T-helper 9 cell (primary cell): ENCODE measurements around the gene SEL1L3.
"Not testable (repeated sequence)": the region's sequence is repeated elsewhere in the genome, so short reads cannot be mapped to it uniquely, and the experiment has no call there.

ENCODE experiments used
- DNase-seq: peaks from one replicate; pipeline ENCODE4 v3.0.0-alpha.2; 2020
- total RNA-seq, 2 donors: gene quantifications; one replicate each; lab custom pipeline; 2026; lab: John Stamatoyannopoulos, UW

The SEL1L3 gene
- total RNA-seq: 95.3 to 155 reads per million in 2 donors

DNA sequence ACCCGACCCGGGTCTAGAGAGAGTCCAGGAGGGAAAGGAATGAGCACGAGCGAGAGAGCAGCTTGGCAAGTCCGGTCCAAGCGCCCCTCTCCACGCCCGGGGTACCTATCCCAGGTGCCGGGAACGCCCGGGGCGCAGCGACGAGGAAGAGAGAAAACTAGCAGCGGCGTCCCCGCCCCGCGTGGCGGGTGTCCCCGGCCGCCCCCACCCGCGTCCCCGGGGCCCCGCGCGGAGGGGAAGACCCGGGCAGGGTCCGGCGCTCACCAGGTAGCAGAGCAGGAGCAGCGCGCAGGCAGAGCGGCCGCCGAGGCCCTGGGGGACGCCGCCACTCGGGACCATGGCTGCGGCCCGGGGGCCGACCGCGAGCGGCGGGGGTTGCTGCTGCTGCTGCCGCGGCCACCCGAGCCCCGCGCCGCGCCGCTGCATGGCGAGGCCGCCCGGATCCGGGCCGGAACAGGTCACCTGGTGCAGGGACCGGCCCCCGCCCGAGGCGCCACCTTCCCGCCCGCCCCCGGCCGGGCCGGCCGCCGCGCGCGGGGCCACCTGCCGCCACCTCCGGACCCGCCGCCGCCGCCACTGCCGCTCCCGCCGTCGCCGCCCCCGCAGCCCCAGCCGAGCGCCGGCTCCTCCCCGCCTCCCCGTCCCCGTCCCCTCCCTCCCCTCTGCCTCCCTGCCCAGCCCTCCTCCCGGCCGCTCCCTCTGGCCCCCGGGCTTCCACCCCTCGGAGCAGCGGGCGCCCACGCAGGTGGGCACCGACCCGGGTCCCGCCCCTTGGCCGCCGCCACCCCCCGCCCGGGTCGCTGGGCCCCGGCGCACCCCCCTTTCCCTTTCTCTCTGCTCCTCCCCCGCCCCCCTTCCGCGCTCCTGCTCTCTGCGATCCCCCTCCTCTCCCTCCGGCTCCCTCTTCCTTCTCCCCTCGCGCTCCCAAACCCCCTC is at the start of gene SEL1L3:
SEL1L3 (minus strand) TSS at position 578 of the 936 bp plus-strand sequence; CDS start at position 426, 152 bp downstream.
- DNase-seq: peak; percentile 50

- no peak for DNase-seq
Measured at GRCh38 chr4:25911356-25911755, 48.6 kb upstream of the SEL1L3 start.

GRCh38 chr4:25908491-25908901 is 45.7 kb upstream of the SEL1L3 start:
- DNase-seq: no peak

- DNase-seq: not testable (repeated sequence)
Measured at GRCh38 chr4:25906113-25906512, 43.3 kb upstream of the SEL1L3 start.

DNA sequence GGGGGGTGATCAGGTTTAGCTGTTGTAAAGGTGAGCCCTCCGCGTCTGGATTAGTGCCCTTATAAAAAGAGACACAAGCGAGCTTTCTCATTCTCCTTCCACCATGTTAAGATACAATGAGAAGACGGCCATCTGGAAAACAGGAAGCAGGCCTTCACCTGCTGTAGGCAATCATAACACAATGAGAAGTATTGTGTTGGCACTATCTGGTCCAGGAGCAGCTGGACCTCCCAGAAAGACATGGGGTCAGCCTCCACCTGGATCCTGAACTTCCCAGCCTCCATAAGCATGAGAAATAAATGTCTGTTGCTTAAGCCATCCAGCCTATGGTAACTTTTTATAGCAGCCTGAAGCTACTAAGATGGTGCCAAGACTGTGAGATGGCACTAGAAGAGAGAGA is 42.6 kb upstream of the SEL1L3 start:
- DNase-seq: no peak

DNA sequence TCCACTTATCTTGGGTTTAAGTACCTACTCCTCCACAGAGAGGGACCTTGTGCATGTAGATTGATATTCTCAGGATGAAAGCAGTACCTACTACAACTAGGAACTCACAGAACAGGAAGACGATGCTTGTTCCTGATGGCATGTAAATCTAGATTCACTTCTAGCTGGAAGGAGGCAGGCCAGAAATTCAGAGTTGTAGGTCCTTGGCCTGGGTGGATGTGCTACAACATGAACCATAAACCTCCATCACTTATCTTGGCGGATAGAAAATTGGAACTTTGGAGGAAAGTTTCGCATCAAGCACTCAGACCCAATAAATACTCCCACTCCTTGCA is 41.9 kb upstream of the SEL1L3 start:
- DNase-seq: no peak

- no peak for DNase-seq
Measured at GRCh38 chr4:25903900-25904747, 41.3 kb upstream of the SEL1L3 start.

DNA sequence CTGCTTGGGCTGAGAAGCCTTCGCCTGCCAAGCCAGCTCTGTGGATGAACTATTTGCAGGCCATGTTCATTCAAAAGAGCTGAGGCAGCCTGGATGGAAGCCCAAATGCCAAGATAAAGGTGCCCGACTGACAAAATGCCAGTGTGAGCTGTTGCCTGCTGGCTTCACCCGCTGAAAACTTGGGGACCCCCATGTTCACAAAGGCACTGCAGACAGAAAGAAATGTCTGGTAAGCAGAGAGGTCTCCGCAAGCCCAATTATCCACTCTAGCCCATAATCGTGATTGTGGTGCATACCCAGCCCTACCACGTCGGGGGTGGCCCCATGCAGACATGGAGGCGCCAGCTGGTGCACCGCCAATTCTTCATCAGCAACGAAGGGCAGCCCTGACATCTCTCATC is 38.2 kb upstream of the SEL1L3 start:
- DNase-seq: no peak

GRCh38 chr4:25900310-25900709 is 37.5 kb upstream of the SEL1L3 start:
- DNase-seq: no peak

DNA sequence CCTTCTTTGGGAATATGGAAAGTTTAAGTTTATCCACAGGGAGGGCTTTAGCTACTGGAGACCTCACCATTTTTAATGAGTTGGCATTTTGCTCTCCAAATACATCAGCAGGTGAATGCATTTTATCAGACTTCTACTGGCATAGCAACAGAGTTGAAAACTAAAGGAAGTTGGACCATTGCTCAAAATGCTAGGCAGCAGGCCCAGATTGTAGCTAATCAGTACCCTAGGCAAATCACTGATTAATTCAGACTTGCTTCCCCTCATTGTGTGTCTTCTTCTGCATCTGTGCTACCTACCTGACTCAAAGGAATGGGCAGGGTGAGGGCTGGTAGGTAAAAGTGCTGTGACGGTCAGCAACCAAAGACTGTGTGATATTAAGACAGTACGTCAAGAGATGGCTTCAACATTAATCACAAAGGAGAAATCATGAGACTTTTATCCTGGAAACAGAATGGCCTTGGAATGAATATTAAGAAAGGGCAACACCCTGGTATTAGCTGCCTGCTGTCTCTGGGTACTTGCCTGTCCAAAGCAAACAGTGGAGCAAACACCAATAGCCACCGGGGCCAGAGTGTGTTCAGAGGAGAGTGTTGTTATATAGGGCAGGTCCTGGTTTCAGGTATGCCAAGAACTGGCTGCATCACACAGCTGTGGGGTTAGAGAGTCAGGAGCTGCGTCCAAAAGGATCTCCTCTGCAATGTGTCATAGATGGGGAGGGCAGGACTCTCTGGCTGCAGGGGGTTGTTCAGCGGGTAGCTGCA is 34.2 kb upstream of the SEL1L3 start:
- no peak for DNase-seq

DNA sequence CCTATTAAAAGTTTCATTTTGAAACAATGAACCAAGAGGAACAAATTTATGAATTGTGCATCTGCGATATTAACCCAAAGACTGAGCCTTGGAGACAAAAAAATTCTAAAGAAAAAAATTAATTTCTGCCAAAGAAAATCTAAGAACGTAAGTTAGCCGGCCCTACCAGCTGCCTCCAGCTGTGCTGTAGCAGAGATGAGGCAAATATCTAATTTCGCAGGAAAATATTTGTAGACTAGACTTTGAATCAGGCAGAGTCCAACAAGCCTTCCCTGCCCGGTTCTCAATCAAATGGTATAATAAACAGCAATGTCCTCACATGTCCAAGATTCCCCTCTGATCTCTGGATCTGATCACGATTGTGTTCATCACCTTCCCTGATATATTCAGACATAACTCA is 30.0 kb upstream of the SEL1L3 start:
- no peak for DNase-seq

DNA sequence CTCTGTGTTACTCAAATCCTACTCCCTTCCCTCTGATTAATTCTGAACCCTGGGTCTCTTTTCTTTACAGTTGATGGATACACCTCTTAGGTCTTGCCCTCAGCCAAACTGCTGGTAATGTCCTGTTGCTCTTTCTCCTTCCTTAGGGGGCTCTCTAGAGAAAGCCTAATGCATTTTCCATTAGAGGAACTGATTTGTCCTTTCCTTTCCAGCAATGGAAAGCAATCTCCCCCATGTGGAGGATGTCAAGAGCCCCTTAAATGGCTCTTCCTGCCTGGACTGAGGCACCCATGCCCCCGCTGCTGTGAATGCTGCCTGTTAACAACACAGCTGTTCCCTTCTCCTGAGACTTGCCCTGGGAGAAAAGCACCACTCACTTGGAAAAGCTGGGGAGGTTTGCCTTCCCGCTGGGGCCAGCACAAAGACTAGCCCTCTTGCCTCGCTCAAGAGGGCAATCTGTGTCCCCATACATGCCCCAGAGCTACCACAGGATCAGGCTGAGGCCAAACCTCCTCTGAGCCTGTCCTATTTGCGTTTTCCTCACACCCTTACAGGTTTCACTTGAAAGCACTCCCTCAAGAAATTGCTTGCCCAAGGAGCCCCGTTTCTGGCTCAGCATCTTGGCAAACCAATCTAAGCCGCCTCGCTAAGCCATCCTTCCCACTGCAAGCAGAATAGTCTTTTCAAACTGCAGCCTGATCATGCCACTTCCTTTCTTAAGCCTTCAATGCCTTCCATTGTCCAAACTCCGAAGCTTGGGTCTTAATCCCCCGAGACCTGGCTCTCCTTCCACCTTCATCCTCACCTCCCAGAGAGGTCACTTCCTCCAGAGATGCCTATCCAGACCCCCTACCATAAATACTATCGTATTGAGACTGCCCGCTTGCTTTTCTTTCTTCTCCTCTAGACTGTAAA is 28.0 kb upstream of the SEL1L3 start:
- no peak for DNase-seq

GRCh38 chr4:25889589-25890503 is 27.1 kb upstream of the SEL1L3 start:
- no peak for DNase-seq

GRCh38 chr4:25888781-25889180 is 26.0 kb upstream of the SEL1L3 start:
- DNase-seq: no peak

GRCh38 chr4:25884031-25884782 is 21.4 kb upstream of the SEL1L3 start:
- no peak for DNase-seq

DNA sequence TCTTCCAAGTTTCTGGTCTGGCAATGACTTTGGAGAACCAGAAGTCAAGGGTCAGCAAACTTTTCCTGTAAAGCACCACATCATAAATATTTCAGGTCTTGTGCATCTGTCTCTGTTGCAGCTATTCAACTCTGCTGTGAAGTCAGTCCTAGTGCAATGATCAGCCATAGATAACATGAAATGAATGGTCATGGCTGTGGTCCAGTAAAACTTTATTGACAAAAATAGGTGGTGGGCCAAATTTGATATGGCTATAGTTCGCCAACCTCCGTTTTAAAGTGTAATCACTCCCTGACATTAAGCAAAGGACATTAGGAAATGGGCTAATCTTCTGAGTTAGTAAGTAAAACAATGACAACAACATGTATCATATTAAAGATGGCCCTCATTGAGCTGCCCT is 20.8 kb upstream of the SEL1L3 start:
- DNase-seq: no peak

- DNase-seq: no peak
Measured at GRCh38 chr4:25882226-25882625, 19.4 kb upstream of the SEL1L3 start.

DNA sequence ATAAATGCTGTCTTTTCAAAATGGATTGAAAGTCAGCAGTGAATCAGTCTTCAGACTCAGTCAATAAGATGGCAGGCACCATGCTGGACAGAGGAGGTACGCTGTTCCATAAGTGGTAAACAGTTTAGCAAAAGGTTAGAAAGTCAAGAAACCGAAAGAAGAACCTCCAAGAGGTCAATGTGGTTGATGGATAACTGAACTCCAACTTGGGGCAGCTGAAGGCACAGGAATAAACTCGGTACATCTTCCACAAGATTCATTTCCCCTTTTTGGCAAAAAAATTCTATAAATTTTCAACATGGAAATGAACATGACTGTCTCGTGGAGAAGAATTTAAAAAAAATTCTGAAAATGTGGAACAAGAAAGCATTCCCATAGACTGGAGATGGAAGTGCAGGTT is 18.4 kb upstream of the SEL1L3 start:
- no peak for DNase-seq

- DNase-seq: no peak
Measured at GRCh38 chr4:25879991-25880651, 17.3 kb upstream of the SEL1L3 start.
